Hepatocyte (in vitro differentiated cells): ENCODE results near the gene ABCC11. TPM values are rescaled to one million over a fixed set of nuclear protein-coding genes. Genes with fewer than 3 reads are reported as not detected.
A peak's percentile ranks its signal among the peaks of the same experiment; 100 is the strongest.

ENCODE experiments used
- DNase-seq: peaks from one replicate; pipeline ENCODE4 v3.0.0-alpha.2; 2016; ENCODE audit warnings: low spot score
- H2AFZ ChIP-seq: fragments of 200-600 bp; sonication (generic); 2 replicates; pipeline ENCODE4 v1.6.0; 2016; ENCODE audit warnings: antibody characterized with exemption, mild to moderate bottlenecking
- H3K27ac ChIP-seq: fragments of 200-600 bp; sonication (generic); 2 replicates; pipeline ENCODE4 v1.5.1; 2016; ENCODE audit warnings: mild to moderate bottlenecking
- H3K27me3 ChIP-seq: fragments of 200-600 bp; sonication (generic); 2 replicates; pipeline ENCODE4 v1.6.1; 2016
- H3K36me3 ChIP-seq: fragments of 200-600 bp; sonication (generic); replicated peaks from 2 replicates; pipeline ENCODE4 v1.5.1; 2016; ENCODE audit warnings: low read depth; ENCODE audit not compliant: insufficient read depth
- H3K4me1 ChIP-seq: fragments of 200-600 bp; sonication (generic); 2 replicates; pipeline ENCODE4 v1.5.1; 2016; ENCODE audit warnings: mild to moderate bottlenecking, moderate library complexity; ENCODE audit not compliant: insufficient read depth
- H3K4me2 ChIP-seq: fragments of 200-600 bp; sonication (generic); 2 replicates; pipeline ENCODE4 v1.6.0; 2016
- H3K4me3 ChIP-seq: fragments of 200-600 bp; sonication (generic); 2 replicates; pipeline ENCODE4 v1.5.1; 2016; ENCODE audit warnings: mild to moderate bottlenecking
- H3K79me2 ChIP-seq: fragments of 200-600 bp; sonication (generic); 2 replicates; pipeline ENCODE4 v1.6.0; 2017; ENCODE audit warnings: mild to moderate bottlenecking
- H3K9me2 ChIP-seq: fragments of 200-600 bp; sonication (generic); replicated peaks from 2 replicates; pipeline ENCODE4 v1.6.0; 2017; ENCODE audit warnings: mild to moderate bottlenecking; ENCODE audit not compliant: insufficient read depth
- H3K9me3 ChIP-seq: fragments of 200-600 bp; sonication (generic); 2 replicates; pipeline ENCODE4 v1.5.1; 2016; ENCODE audit warnings: low read depth, mild to moderate bottlenecking
- H4K20me1 ChIP-seq: fragments of 200-600 bp; sonication (generic); 2 replicates; pipeline ENCODE4 v1.6.0; 2016; ENCODE audit warnings: mild to moderate bottlenecking; ENCODE audit not compliant: insufficient read depth, poor library complexity, severe bottlenecking
- CTCF ChIP-seq: fragments of 200-600 bp; sonication (generic); IDR thresholded peaks from 2 replicates; pipeline ENCODE4 v1.5.1; 2016; ENCODE audit warnings: antibody characterized with exemption, mild to moderate bottlenecking; ENCODE audit not compliant: poor library complexity
- EZH2 ChIP-seq: fragments of 200-600 bp; sonication (generic); IDR thresholded peaks from 2 replicates; pipeline ENCODE4 v1.6.1; 2016; ENCODE audit warnings: antibody characterized with exemption, mild to moderate bottlenecking, borderline replicate concordance
- EZH2phosphoT487 ChIP-seq: fragments of 200-600 bp; sonication (generic); IDR thresholded peaks from one replicate; pipeline ENCODE4 v1.6.1; 2018; ENCODE audit warnings: antibody characterized with exemption, mild to moderate bottlenecking, low read depth, moderate library complexity; ENCODE audit not compliant: unreplicated experiment, severe bottlenecking
- WGBS: methylation state at CpG from one replicate; pipeline ENCODE4 v1.1.6; 2016; ENCODE audit warnings: low lambda C conversion rate; ENCODE audit errors: missing lambda C conversion rate; 5-methylcytosine and 5-hydroxymethylcytosine counted together
- polyA plus RNA-seq: library from polyadenylated mRNA; unstranded; fragments of >200 nt; fragmentation: Nextera tagmentation; extraction: Ambion mirVana; gene quantifications from 2 replicates; pipeline ENCODE4 v1.2.1, GENCODE V29; 2016
- total RNA-seq: library from RNA; depleted of rRNA; stranded (reverse); fragments of >200 nt; gene quantifications from 2 replicates; pipeline ENCODE4 v1.2.3, GENCODE V29; 2014

Gene ABCC11
- total and polyA plus RNA-seq, 2 experiments from 2014 or later, result 0.50 to 2.0 TPM

- Histone ChIP-seq H3K4me2 (no peak overlapping the region), H3K27ac (no peak overlapping the region), H2AFZ (no peak overlapping the region), H3K9me2 (no peaks in the 10 kb centered on the region), H3K36me3 (no peaks in the 10 kb centered on the region), H3K9me3 (no peaks in the 10 kb centered on the region), H3K27me3 (no peaks in the 10 kb centered on the region), H4K20me1 (no peaks in the 10 kb centered on the region), H3K4me3 (no peak overlapping the region), H3K4me1 (no peaks in the 10 kb centered on the region), H3K79me2 (no peaks in the 10 kb centered on the region)
- TF ChIP-seq CTCF (no peak), EZH2 (no peak), EZH2phosphoT487 (no peak)
- WGBS, result 88% methylated on average over 5 of the region's 5 CpGs
- no peak for DNase-seq
Observed at GRCh38 chr16:48125888-48126287, 121.5 kb downstream of the ABCC11 start.

GRCh38 chr16:48124266-48124665 lies 123.1 kb downstream of the ABCC11 start:
- TF ChIP-seq CTCF, result no peak
- no peak for TF ChIP-seq EZH2
- no peak for TF ChIP-seq EZH2phosphoT487
- Histone ChIP-seq H3K4me3 (no peak overlapping the region), H3K4me2 (no peak overlapping the region), H3K4me1 (no peaks in the 10 kb centered on the region), H3K36me3 (no peaks in the 10 kb centered on the region), H2AFZ (no peak overlapping the region), H3K9me2 (no peaks in the 10 kb centered on the region), H4K20me1 (no peaks in the 10 kb centered on the region), H3K79me2 (no peaks in the 10 kb centered on the region), H3K27ac (no peak overlapping the region), H3K9me3 (no peaks in the 10 kb centered on the region), H3K27me3 (no peaks in the 10 kb centered on the region)
- DNase-seq, result no peak
- 90% methylated on average over 2 of the region's 2 CpGs for WGBS

GRCh38 chr16:48123104-48123788 lies 124.1 kb downstream of the ABCC11 start:
- Histone ChIP-seq H2AFZ (no peak overlapping the region), H3K4me3 (no peak overlapping the region), H3K79me2 (no peaks in the 10 kb centered on the region), H4K20me1 (no peaks in the 10 kb centered on the region), H3K4me2 (no peak overlapping the region), H3K4me1 (no peaks in the 10 kb centered on the region), H3K27me3 (no peaks in the 10 kb centered on the region), H3K27ac (no peak overlapping the region), H3K9me3 (no peaks in the 10 kb centered on the region), H3K36me3 (no peaks in the 10 kb centered on the region), H3K9me2 (no peaks in the 10 kb centered on the region)
- no peak for TF ChIP-seq EZH2phosphoT487
- no peak for TF ChIP-seq CTCF
- no peak for TF ChIP-seq EZH2
- 80% methylated on average over 5 of the region's 5 CpGs for whole genome bisulfite sequencing
- peak; percentile 63 for DNase-seq
